Measurements from ENCODE around the gene SORCS3.
"Not testable (repeated sequence)": the region's sequence is repeated elsewhere in the genome, so short reads cannot be mapped to it uniquely, and the experiment has no call there.

SORCS3 gene

GRCh38 chr10:104694074-104694473 is 53.0 kb downstream of the SORCS3 start:
- no peak for DNase-seq

- not testable (repeated sequence) for DNase-seq
Observed at GRCh38 chr10:104703262-104703661, 62.2 kb downstream of the SORCS3 start.

- no peak for DNase-seq
Observed at GRCh38 chr10:104706886-104707285, 65.8 kb downstream of the SORCS3 start.

- no peak for DNase-seq
Observed at GRCh38 chr10:104707602-104708459, 66.7 kb downstream of the SORCS3 start.

- DNase-seq = no peak
Observed at GRCh38 chr10:104711302-104711721, 70.2 kb downstream of the SORCS3 start.

- not testable (repeated sequence) for DNase-seq
Observed at GRCh38 chr10:104730593-104730992, 89.5 kb downstream of the SORCS3 start.

- no peak for DNase-seq
Observed at GRCh38 chr10:104731192-104731591, 90.1 kb downstream of the SORCS3 start.

GRCh38 chr10:104732222-104732621 is 91.1 kb downstream of the SORCS3 start:
- no peak for DNase-seq

- no peak for DNase-seq
Observed at GRCh38 chr10:104734433-104734832, 93.3 kb downstream of the SORCS3 start.

GRCh38 chr10:104735036-104735756 is 94.1 kb downstream of the SORCS3 start:
- peak; percentile 63 for DNase-seq

- peak; percentile 48 for DNase-seq
Observed at GRCh38 chr10:104735757-104736391, 94.8 kb downstream of the SORCS3 start.

- no peak for DNase-seq
Observed at GRCh38 chr10:104741127-104741526, 100.0 kb downstream of the SORCS3 start.

- no peak for DNase-seq
Observed at GRCh38 chr10:104744052-104744451, 103.0 kb downstream of the SORCS3 start.

GRCh38 chr10:104750291-104750690 is 109.2 kb downstream of the SORCS3 start:
- no peak for DNase-seq

GRCh38 chr10:104762793-104763192 is 121.7 kb downstream of the SORCS3 start:
- DNase-seq = no peak

- DNase-seq = no peak
Observed at GRCh38 chr10:104766341-104766740, 125.3 kb downstream of the SORCS3 start.

GRCh38 chr10:104767282-104767681 is 126.2 kb downstream of the SORCS3 start:
- no peak for DNase-seq

- DNase-seq = no peak
Observed at GRCh38 chr10:104767745-104768144, 126.7 kb downstream of the SORCS3 start.

GRCh38 chr10:104773105-104773504 is 132.0 kb downstream of the SORCS3 start:
- DNase-seq = no peak

GRCh38 chr10:104774234-104774633 is 133.1 kb downstream of the SORCS3 start:
- DNase-seq = no peak

GRCh38 chr10:104777086-104777799 is 136.2 kb downstream of the SORCS3 start:
- DNase-seq = no peak

- no peak for DNase-seq
Observed at GRCh38 chr10:104778371-104778770, 137.3 kb downstream of the SORCS3 start.

- peak; percentile 20 for DNase-seq
Observed at GRCh38 chr10:104779701-104780100, 138.6 kb downstream of the SORCS3 start.
